ENCODE results near the gene MCF2L2. TPM values are rescaled to one million over a fixed set of nuclear protein-coding genes. Genes with fewer than 3 reads are reported as not detected.

MCF2L2 gene
- total and polyA plus RNA-seq, 2 of the 13 experiments (the other 11 are each of a cell fraction or from before 2014, with no cell fraction given): not detected

GRCh38 chr3:183447206-183448001, 19.0 kb upstream of the MCF2L2 start (continued):
- TF ChIP-seq ZNF136 (CRISPR knock-in tag; IDR thresholded peaks at IDR 0.05; ENCODE audit: low read depth): 0 out of 2 replicates have a peak, but pooled peaks have one; percentile 36
- TF ChIP-seq ZGPAT (CRISPR knock-in tag; IDR thresholded peaks at IDR 0.05): peak; percentile 93
- TF ChIP-seq ZFP41 (CRISPR knock-in tag; IDR thresholded peaks at IDR 0.05; ENCODE audit: borderline replicate concordance): peak; percentile 73; the same call in 1 of the 2 replicates
- peak; percentile 65; the same call in 1 of the 2 replicates for TF ChIP-seq KLF6 (CRISPR knock-in tag; IDR thresholded peaks at IDR 0.05)
- TF ChIP-seq ZSCAN21 (CRISPR knock-in tag; IDR thresholded peaks at IDR 0.05; ENCODE audit: borderline replicate concordance): peak; percentile 74; the same call in 1 of the 2 replicates
- TF ChIP-seq E2F1 (CRISPR knock-in tag; IDR thresholded peaks at IDR 0.05): no peak
- TF ChIP-seq, protein P1, sequence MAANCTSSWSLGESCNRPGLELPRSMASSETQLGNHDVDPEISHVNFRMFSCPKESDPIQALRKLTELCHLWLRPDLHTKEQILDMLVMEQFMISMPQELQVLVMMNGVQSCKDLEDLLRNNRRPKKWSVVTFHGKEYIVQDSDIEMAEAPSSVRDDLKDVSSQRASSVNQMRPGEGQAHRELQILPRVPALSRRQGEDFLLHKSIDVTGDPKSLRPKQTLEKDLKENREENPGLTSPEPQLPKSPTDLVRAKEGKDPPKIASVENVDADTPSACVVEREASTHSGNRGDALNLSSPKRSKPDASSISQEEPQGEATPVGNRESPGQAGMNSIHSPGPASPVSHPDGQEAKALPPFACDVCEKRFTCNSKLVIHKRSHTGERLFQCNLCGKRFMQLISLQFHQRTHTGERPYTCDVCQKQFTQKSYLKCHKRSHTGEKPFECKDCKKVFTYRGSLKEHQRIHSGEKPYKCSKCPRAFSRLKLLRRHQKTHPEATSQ (CRISPR knock-in tag; IDR thresholded peaks at IDR 0.05; ENCODE audit: borderline replicate concordance): peak; percentile 90
- no peak for TF ChIP-seq SYNCRIP (IDR thresholded peaks at IDR 0.05; ENCODE audit: insufficient read depth, low read depth, low read length)
- no peak for TF ChIP-seq ZNF12 (CRISPR knock-in tag; IDR thresholded peaks at IDR 0.05)
- no peak for TF ChIP-seq PCBP1 (IDR thresholded peaks at IDR 0.05; ENCODE audit: borderline replicate concordance, low read depth, low read length)
- TF ChIP-seq ZNF773 (CRISPR knock-in tag; IDR thresholded peaks at IDR 0.05; ENCODE audit: borderline replicate concordance): no peak
- 0 out of 2 replicates have a peak, but pooled peaks have one; percentile 64 for TF ChIP-seq HNRNPL (IDR thresholded peaks at IDR 0.05; ENCODE audit: low read depth, low read length)
- TF ChIP-seq ZBTB42 (CRISPR knock-in tag; IDR thresholded peaks at IDR 0.05): no peak
- TF ChIP-seq ZNF564 (CRISPR knock-in tag; IDR thresholded peaks at IDR 0.05): no peak; the same call in 1 of the 2 replicates
- peak; percentile 94; the same call in 1 of the 2 replicates for TF ChIP-seq FOXC1 (CRISPR knock-in tag; IDR thresholded peaks at IDR 0.05; ENCODE audit: borderline replicate concordance)
- 0 out of 2 replicates have a peak, but pooled peaks have one; percentile 21 for TF ChIP-seq GZF1 (CRISPR knock-in tag; IDR thresholded peaks at IDR 0.05)
- peak; percentile 36 for TF ChIP-seq AGO1 (IDR thresholded peaks at IDR 0.05; ENCODE audit: low read depth, low read length, poor library complexity, severe bottlenecking)
- 0 out of 2 replicates have a peak, but pooled peaks have one; percentile 48 for TF ChIP-seq ZNF160 (CRISPR knock-in tag; IDR thresholded peaks at IDR 0.05)
- peak; percentile 75 for TF ChIP-seq RXRA (CRISPR knock-in tag; IDR thresholded peaks at IDR 0.05)
- TF ChIP-seq, protein P2, sequence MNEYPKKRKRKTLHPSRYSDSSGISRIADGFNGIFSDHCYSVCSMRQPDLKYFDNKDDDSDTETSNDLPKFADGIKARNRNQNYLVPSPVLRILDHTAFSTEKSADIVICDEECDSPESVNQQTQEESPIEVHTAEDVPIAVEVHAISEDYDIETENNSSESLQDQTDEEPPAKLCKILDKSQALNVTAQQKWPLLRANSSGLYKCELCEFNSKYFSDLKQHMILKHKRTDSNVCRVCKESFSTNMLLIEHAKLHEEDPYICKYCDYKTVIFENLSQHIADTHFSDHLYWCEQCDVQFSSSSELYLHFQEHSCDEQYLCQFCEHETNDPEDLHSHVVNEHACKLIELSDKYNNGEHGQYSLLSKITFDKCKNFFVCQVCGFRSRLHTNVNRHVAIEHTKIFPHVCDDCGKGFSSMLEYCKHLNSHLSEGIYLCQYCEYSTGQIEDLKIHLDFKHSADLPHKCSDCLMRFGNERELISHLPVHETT (CRISPR knock-in tag; conservative IDR thresholded peaks at IDR 0.05): peak; percentile 83; the same call in 1 of the 2 replicates
- no peak for TF ChIP-seq ZNF3 (CRISPR knock-in tag; IDR thresholded peaks at IDR 0.05)
- TF ChIP-seq, protein P3, sequence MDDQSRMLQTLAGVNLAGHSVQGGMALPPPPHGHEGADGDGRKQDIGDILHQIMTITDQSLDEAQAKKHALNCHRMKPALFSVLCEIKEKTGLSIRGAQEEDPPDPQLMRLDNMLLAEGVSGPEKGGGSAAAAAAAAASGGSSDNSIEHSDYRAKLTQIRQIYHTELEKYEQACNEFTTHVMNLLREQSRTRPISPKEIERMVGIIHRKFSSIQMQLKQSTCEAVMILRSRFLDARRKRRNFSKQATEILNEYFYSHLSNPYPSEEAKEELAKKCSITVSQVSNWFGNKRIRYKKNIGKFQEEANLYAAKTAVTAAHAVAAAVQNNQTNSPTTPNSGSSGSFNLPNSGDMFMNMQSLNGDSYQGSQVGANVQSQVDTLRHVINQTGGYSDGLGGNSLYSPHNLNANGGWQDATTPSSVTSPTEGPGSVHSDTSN (CRISPR knock-in tag; IDR thresholded peaks at IDR 0.05; ENCODE audit: borderline replicate concordance): no peak
- no peak for TF ChIP-seq MAF1 (CRISPR knock-in tag; IDR thresholded peaks at IDR 0.05; ENCODE audit: borderline replicate concordance)

Measured in HepG2 (cell line).